Astrocyte (in vitro differentiated cells and primary cell): Measurements from ENCODE around the gene RAB37.

Source experiments
- CTCF ChIP-seq: IDR thresholded peaks from 2 replicates; pipeline ENCODE4 v1.5.1; 2011; ENCODE audit warnings: low read depth, mild to moderate bottlenecking, inconsistent platforms, low read length, moderate library complexity; ENCODE audit not compliant: insufficient read depth
- EZH2 ChIP-seq: IDR thresholded peaks from 2 replicates; pipeline ENCODE4 v1.6.1; 2012; ENCODE audit warnings: mild to moderate bottlenecking, low read length, inconsistent platforms; ENCODE audit not compliant: insufficient read depth

GRCh38 chr17:74687886-74688285 lies 49.2 kb upstream of the RAB37 start:
- TF ChIP-seq CTCF (no peak), EZH2 (no peak)
